ENCODE data around the gene NRTN.

GRCh38 chr19:5814852-5815246 lies 10.0 kb downstream of the NRTN start:
- TF ChIP-seq CTCF (conservative IDR thresholded peaks at IDR 0.05; ENCODE audit: low read length), result no peak
- TF ChIP-seq EZH2phosphoT487 (IDR thresholded peaks at IDR 0.05; ENCODE audit: borderline replicate concordance), result no peak
